IPS-18a (cell line): Measurements from ENCODE around the gene ITGA2.
"Not testable (repeated sequence)": the region's sequence is repeated elsewhere in the genome, so short reads cannot be mapped to it uniquely, and the experiment has no call there.

ENCODE experiments used
- H3K27ac ChIP-seq: one replicate; pipeline ENCODE4 v1.5.1; 2013; ENCODE audit warnings: low read length
- H3K27me3 ChIP-seq: one replicate; pipeline ENCODE4 v1.6.1; 2013; ENCODE audit warnings: mild to moderate bottlenecking, low read length; ENCODE audit not compliant: control insufficient read depth, insufficient read depth
- H3K36me3 ChIP-seq: one replicate; pipeline ENCODE4 v1.6.1; 2013; ENCODE audit warnings: low read depth, low read length; ENCODE audit not compliant: control insufficient read depth
- H3K4me1 ChIP-seq: one replicate; pipeline ENCODE4 v1.6.1; 2013; ENCODE audit warnings: low read depth, low read length; ENCODE audit not compliant: control insufficient read depth
- H3K4me3 ChIP-seq: one replicate; pipeline ENCODE4 v1.5.1; 2013; ENCODE audit warnings: low read length
- H3K9ac ChIP-seq: one replicate; pipeline ENCODE4 v1.6.1; 2013; ENCODE audit warnings: mild to moderate bottlenecking, low read length, moderate library complexity
- H3K9me3 ChIP-seq: one replicate; pipeline ENCODE4 v1.6.1; 2013; ENCODE audit warnings: low read depth, low read length; ENCODE audit not compliant: control insufficient read depth

Gene ITGA2

DNA sequence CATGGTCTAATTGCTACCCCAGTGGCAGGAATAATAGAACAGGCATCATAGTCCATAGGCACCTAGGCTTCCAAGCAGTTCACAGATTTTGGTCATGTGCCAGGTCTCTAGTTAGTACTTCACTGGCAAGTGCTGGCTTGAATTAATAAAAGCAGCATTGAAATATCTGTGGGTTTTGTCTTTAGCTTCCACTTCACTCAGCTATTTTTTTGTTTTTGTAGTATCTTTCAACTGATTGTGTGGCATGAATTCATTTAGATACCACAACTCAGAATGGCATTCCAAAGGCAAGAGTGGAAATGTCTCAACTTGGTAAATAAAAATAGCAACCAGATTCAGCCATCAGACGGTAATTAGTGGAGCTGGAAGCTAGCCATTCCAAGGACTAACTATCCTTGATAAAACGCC is 27.9 kb upstream of the ITGA2 start:
- Histone ChIP-seq H3K4me3 (no peak overlapping the region), H3K36me3 (no peaks in the 10 kb centered on the region), H3K4me1 (no peaks in the 10 kb centered on the region), H3K27me3 (no peaks in the 10 kb centered on the region), H3K27ac (no peak overlapping the region), H3K9me3 (no peaks in the 10 kb centered on the region), H3K9ac (no peak overlapping the region)

DNA sequence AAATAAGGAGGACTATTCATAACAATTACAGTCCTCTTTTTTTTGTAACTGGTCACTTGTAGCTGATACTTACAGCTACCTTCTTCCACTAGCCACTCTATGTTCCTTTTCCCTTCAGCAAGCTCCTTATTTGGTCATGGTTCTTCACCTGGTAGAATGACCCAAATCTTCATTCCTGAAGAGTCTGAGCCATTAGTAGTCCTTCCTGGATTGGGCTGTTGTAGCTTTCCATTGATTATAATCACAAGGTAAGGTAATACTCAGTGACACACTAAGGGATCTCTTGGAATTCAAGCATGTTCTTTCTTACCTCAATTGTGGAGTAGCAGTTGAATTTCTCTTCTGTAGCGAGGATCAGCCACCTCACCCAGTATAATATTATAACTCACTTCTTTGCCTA is 25.5 kb upstream of the ITGA2 start:
- Histone ChIP-seq H3K27me3 (no peaks in the 10 kb centered on the region), H3K9ac (no peak overlapping the region), H3K4me3 (no peak overlapping the region), H3K27ac (no peak overlapping the region), H3K4me1 (no peaks in the 10 kb centered on the region), H3K9me3 (no peaks in the 10 kb centered on the region), H3K36me3 (no peaks in the 10 kb centered on the region)

DNA sequence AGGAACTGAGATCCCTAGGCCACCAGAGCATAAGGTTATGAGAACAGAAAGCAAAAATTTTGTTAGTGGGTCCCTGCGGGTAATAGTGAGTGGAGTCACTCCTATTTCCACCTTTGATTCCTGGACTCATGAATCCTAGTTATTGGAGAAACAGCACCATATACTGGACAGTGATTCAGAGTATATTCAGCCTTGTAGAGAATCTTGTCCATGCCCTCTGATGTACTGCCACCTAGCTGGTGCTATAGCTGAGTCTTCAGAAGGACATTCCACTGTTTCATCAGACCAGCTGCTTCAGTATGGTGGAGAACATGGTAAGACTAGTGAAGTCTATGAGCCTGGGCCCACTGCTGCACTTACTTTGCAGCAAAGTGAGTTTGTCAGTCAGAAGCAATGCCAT is 25.0 kb upstream of the ITGA2 start:
- Histone ChIP-seq H3K27ac (no peak overlapping the region), H3K4me3 (no peak overlapping the region), H3K36me3 (no peaks in the 10 kb centered on the region), H3K4me1 (no peaks in the 10 kb centered on the region), H3K9me3 (no peaks in the 10 kb centered on the region), H3K27me3 (no peaks in the 10 kb centered on the region), H3K9ac (no peak overlapping the region)

DNA sequence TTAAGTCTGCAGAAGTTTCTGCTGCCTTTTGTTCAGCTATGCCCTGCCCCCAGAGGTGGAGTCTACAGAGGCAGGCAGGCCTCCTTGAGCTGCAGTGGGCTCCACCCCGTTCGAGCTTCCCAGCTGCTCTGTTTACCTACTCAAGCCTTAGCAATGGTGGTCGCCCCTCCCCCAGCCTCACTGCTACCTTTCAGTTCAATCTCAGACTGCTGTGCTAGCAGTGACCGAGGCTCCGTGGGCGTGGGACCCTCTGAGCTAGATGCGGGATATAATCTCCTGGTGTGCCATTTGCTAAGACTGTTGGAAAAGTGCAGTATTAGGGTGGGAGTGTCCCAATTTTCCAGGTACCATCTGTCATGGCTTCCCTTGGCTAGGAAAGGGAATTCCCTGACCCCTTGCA is 13.0 kb upstream of the ITGA2 start:
- H3K36me3 ChIP-seq, H3K27me3 ChIP-seq, H3K9me3 ChIP-seq, H3K4me3 ChIP-seq, H3K27ac ChIP-seq, H3K4me1 ChIP-seq, H3K9ac ChIP-seq: not testable (repeated sequence)

DNA sequence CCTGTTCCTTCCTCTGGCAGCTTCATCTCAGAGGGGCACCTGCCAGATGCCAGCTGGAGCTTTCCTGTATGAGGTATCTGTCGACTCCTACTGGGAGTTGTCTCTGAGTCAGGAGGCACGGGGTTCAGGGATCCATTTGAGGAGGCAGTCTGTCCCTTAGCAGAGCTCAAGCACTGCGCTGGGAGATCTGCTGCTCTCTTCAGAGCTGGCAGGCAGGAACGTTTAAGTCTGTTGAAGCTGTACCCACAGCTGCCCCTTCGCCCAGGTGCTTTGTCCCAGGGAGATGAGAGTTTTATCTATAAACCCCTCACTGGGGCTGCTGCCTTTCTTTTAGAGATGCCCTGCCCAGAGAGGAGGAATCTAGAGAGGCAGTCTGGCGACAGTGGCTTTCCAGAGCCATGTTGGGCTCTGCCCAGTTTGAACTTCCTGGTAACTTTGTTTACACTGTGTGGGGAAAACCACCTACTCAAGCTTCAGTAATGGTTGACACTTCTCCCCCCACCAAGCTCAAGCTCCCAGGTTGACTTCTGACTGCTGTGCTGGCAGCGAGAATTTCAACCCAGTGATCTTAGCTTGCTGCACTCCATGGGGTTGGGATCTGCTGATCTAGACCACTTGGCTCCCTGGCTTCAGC is 11.8 kb upstream of the ITGA2 start:
- Histone ChIP-seq H3K27ac (no peak overlapping the region), H3K36me3 (no peaks in the 10 kb centered on the region), H3K9me3 (peaks cover 6% of the 10 kb centered on the region), H3K9ac (no peak overlapping the region), H3K27me3 (no peaks in the 10 kb centered on the region), H3K4me3 (no peak overlapping the region), H3K4me1 (no peaks in the 10 kb centered on the region)

DNA sequence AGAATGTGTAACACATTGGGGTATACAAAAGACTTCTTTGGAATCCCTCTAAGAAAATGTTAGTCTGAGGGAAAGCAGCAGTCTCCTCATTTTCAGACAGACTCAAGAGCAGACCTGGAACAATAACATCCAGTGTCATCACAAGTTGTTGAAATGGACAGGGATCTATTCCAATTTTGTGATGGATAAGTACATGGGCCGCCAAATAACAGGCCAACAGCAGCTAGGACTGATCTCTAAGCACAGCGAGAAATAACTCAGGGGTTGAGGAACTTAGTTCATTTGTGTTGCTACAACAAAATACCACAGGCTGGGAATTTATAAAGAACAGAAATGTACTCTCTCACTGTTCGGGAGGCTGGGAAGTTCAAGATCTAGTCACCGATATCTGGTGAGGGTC is 7.6 kb upstream of the ITGA2 start:
- Histone ChIP-seq H3K4me3 (no peak overlapping the region), H3K9me3 (peaks cover 4% of the 10 kb centered on the region), H3K27me3 (peaks cover 4% of the 10 kb centered on the region), H3K4me1 (no peaks in the 10 kb centered on the region), H3K9ac (no peak overlapping the region), H3K27ac (no peak overlapping the region), H3K36me3 (no peaks in the 10 kb centered on the region)

DNA sequence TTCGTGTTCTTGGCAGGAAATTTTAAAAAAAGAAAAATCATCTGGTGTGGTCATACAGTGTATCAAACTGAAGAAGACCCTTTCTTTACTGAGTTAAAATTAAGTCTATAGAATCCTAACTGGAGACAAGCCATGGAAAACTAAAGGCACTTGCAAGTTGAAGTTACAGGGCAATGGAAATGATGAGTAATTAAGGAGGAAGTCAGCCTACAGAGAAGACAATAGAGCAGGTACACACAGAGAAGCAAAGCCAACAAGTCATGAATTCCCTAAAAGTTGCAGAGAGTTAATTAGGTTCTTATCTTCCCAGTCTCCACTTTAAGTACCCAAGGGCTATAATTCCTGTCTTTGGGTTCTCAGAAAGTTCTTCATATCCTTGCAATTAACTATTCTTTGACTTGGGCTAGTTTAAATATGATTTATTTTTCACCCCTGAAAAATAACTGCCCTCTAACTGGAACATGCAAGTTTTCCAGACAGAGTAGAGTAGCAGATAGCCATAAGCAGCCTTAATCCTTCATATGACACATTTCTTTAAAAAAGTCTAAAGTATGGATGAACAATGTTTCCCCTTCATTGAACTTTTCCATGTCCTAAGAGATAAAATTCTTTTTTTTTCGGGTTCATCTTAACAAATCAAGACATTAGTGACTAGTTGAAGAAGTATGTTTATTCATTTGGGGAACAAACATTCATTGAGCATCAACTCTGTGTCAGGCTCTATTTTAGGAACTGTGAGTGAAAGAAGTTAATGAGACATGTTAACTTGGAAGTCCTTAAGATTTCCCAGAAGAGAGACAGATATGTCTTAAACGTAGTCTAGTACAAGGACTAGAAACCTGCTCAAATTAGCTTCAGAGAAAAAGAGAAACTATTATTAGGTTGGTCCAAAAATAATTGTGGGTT is 5.2 kb upstream of the ITGA2 start:
- Histone ChIP-seq H3K4me1 (no peaks in the 10 kb centered on the region), H3K9me3 (no peaks in the 10 kb centered on the region), H3K4me3 (no peak overlapping the region), H3K27me3 (peaks cover 26% of the 10 kb centered on the region), H3K27ac (no peak overlapping the region), H3K36me3 (no peaks in the 10 kb centered on the region), H3K9ac (no peak overlapping the region)

DNA sequence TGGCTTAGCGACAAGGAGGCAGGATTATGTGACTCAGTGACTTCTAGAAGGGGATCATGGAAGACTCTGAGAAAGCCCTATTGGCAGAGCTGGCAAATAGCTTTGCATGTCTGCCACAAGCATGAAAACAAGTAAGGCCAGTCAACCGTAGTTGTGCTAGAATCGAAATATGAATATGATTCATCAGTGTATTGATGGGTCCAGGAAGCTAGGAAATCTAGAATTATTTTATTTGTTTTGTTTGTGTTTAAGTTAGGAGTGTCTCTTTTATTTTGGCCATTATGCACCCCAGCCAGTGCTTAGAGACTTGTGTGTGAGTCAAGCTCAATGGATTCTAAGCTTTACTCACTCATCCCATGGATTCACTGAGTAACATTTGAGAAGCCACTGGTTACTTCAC is 3.8 kb upstream of the ITGA2 start:
- Histone ChIP-seq H3K27ac (no peak overlapping the region), H3K27me3 (peaks cover 36% of the 10 kb centered on the region), H3K9me3 (no peaks in the 10 kb centered on the region), H3K4me3 (no peak overlapping the region), H3K9ac (no peak overlapping the region), H3K36me3 (no peaks in the 10 kb centered on the region), H3K4me1 (no peaks in the 10 kb centered on the region)

DNA sequence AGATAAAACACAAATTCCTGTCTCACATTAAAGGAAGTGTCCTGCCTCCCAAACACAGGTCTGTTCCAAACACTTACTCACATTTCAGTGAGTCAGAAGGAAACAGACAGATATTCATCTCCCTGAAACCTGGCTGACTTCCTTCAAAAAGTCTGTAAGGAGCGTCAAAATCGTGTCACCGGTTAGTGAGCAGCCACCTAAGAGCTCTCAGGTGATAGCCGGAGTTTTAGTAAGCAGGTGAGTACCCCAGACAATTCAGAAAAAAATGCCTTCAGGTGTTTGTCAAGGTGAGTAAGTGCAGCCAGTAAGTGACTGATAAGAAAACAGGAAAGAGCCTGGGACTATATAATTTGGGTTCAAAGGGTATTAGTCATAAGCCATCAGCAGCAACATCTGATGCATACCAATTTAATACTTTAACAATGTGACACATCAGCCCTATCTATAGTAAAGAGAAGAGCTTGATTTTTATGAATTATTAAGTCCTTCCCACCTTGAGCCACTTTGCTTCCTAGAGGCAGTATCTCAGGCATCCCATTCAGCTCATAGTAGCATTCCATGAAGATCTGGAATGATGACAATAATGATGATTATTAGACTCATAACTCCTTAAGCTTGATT is 1.3 kb upstream of the ITGA2 start:
- no peak overlapping the region for H3K4me3 ChIP-seq
- H3K36me3 ChIP-seq = no peaks in the 10 kb centered on the region
- peaks cover 45% of the 10 kb centered on the region for H3K27me3 ChIP-seq
- no peak overlapping the region for H3K9ac ChIP-seq
- peaks cover 3% of the 10 kb centered on the region for H3K4me1 ChIP-seq
- no peak overlapping the region for H3K27ac ChIP-seq
- no peaks in the 10 kb centered on the region for H3K9me3 ChIP-seq

DNA sequence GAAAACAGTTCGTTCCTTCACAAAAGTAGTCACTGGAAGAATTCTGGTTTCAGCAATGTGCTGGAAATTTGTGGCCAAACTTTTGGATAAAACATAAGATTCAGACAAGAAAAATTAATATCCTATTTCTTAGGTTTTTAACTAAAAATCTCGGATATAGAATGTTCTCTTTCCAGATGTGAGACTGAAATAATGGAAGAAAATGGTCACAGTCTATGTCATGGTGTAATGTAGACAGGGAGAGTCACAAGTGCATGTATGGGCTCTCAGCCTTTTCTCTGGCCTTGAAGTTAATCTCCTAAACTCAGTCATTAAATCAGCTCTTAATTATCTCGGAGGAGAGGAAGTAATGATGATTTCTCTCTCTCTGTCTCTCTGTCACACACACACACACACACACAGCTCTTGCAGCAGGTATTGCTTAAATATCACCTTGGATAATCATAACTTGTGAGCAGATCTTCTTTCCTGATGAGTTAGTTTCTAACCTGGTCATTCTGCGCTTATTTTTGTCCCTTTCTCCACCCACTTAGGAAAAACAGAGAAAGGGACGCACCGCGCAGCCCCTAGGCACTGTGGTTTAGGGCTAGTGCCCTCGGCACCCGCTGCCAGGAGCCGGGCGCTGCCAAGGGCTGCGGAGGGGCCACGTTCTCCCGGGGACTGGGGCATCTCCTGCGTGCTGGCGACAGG is 672 bp upstream of the ITGA2 start:
- Histone ChIP-seq H3K27ac (no peak overlapping the region), H3K4me3 (peak overlapping the region; percentile 94), H3K9ac (peak overlapping the region; percentile 36), H3K4me1 (peaks cover 3% of the 10 kb centered on the region), H3K36me3 (no peaks in the 10 kb centered on the region), H3K9me3 (no peaks in the 10 kb centered on the region), H3K27me3 (peaks cover 45% of the 10 kb centered on the region)

DNA sequence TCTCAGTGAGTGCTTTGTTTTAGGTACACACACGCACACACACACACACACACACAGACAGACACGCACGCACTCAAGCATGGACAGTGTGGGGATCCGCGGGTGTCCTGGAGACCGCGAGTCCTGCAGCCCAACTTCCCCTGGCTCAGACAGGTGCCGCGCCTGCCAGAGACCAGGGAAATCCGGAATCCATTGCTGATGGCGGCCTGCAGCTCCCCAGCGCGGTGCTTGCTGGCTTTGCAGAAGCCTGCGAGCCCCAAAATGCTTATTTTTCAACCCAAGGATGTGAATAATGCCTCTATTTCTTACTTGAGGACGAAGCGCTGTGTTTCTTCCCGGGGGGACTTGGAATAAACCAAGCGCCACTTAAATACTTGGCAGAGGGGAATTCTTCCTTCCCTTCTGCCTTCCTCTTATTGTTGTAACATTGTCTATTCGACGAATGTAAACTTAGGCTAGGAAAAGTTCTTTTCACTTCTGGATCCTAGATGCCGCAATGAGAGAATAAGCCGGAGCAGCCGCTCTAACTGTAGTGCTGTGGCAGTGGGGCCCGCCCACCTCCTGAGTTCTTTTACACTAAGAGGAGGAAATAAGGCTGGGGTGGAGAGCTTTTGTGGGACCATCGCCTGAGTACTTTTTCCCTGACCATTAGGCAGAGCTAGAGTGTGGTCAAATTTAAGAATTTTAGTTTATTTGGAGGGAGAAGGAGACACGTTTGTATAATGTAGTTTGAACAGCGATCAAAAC is 802 bp downstream of the ITGA2 start:
- Histone ChIP-seq H3K9me3 (no peaks in the 10 kb centered on the region), H3K4me1 (peaks cover 3% of the 10 kb centered on the region), H3K36me3 (no peaks in the 10 kb centered on the region), H3K9ac (peak overlapping the region; percentile 66), H3K4me3 (peak overlapping the region; percentile 94), H3K27me3 (peaks cover 45% of the 10 kb centered on the region), H3K27ac (no peak overlapping the region)
